NOMO-1 (cell line): ENCODE measurements around the gene MIGA2.
"Not testable (repeated sequence)": the region's sequence is repeated elsewhere in the genome, so short reads cannot be mapped to it uniquely, and the experiment has no call there.

Experiments used
- DNase-seq, 2 experiments: peaks; one replicate each; lab custom pipeline; 2025; ENCODE audit not compliant: unreplicated experiment in 2 of 2; lab: John Stamatoyannopoulos, UW

The MIGA2 gene

GRCh38 chr9:129011170-129011569 lies 25.3 kb upstream of the MIGA2 start:
- DNase-seq: no peak

- DNase-seq: no peak
Measured at GRCh38 chr9:129011761-129012181, 24.7 kb upstream of the MIGA2 start.

- no peak for DNase-seq
Measured at GRCh38 chr9:129012343-129012742, 24.1 kb upstream of the MIGA2 start.

GRCh38 chr9:129012893-129013448 lies 23.5 kb upstream of the MIGA2 start:
- DNase-seq: no peak

GRCh38 chr9:129013674-129014073 lies 22.8 kb upstream of the MIGA2 start:
- DNase-seq: no peak

GRCh38 chr9:129014124-129014523 lies 22.3 kb upstream of the MIGA2 start:
- DNase-seq: no peak

- DNase-seq: no peak
Measured at GRCh38 chr9:129014608-129015007, 21.8 kb upstream of the MIGA2 start.

GRCh38 chr9:129021091-129021490 lies 15.3 kb upstream of the MIGA2 start:
- DNase-seq: no peak

- DNase-seq: no peak
Measured at GRCh38 chr9:129022037-129022436, 14.4 kb upstream of the MIGA2 start.

- DNase-seq: no peak
Measured at GRCh38 chr9:129023036-129023907, 13.2 kb upstream of the MIGA2 start.

GRCh38 chr9:129023908-129024233 lies 12.6 kb upstream of the MIGA2 start:
- no peak for DNase-seq

- no peak for DNase-seq
Measured at GRCh38 chr9:129026442-129027223, 9.8 kb upstream of the MIGA2 start.

GRCh38 chr9:129027224-129027684 lies 9.2 kb upstream of the MIGA2 start:
- no peak for DNase-seq

- peak in 1 of 2 experiments; percentile 53 for DNase-seq
Measured at GRCh38 chr9:129027685-129028191, 8.7 kb upstream of the MIGA2 start.

GRCh38 chr9:129028192-129028966 lies 8.0 kb upstream of the MIGA2 start, which contains the start of gene SH3GLB2:
SH3GLB2 (minus strand) TSS chr9:129028331; CDS start chr9:129028154, 177 bp downstream.
- DNase-seq: peak; percentile 84 to 93

- DNase-seq: no peak
Measured at GRCh38 chr9:129030191-129030590, 6.2 kb upstream of the MIGA2 start.

- no peak for DNase-seq
Measured at GRCh38 chr9:129031514-129031913, 4.9 kb upstream of the MIGA2 start.

- DNase-seq: no peak
Measured at GRCh38 chr9:129032541-129033159, 3.8 kb upstream of the MIGA2 start.

GRCh38 chr9:129033216-129033615 lies 3.2 kb upstream of the MIGA2 start:
- no peak for DNase-seq

GRCh38 chr9:129035838-129036237 lies 588 bp upstream of the MIGA2 start:
- DNase-seq: not testable (repeated sequence)
